Heart left ventricle (tissue), 13 donors: Measurements from ENCODE around the gene CLIP2.

Experiments
- CTCF ChIP-seq, 12 donors: fragments of 200-600 bp; sonication (generic) in 4 of 12; IDR thresholded peaks; one replicate each; pipeline versions ENCODE4 v1.5.0 to v1.8.0; 2018 to 2022; ENCODE audit warnings: antibody characterized with exemption in 12 of 12, mild to moderate bottlenecking in 5 of 12
- POLR2A ChIP-seq, 2 donors: fragments of 450-650 bp; IDR thresholded peaks; one replicate each; pipeline ENCODE4 v1.6.1; 2017; ENCODE audit warnings: antibody characterized with exemption in 2 of 2, mild to moderate bottlenecking in 2 of 2, moderate library complexity in 2 of 2
- donor health status: ischemic (EF 13 %, LVEDD 7.1; RV severe dilation, severe dysfunction).
- donor health status: DM: no; HTN: yes; CAD: no.
- donor health status: DM: no; HTN: no; CAD: no.
- donor health status: ischemic (EF 25% LVEDD 6.9; RV normal size, moderate dysfunction).
- donor health status: ischemic (EF 25% LVEDD 5.7; RV mildly dilated, moderate dysfunction).
- donor health status: ischemic (EF 35%, LVEDD 5.7; RV mildly dilated, moderate dysfunction).
- donor health status: nonischemic (EF 11% LVEDD 7.7; RV severe dilation, severe dysfunction).
- donor health status: DM: yes; HTN: yes; CAD: no.
- donor health status: PGD.
- donor health status: ischemic (EF 29% LVEDD 5.4; RV normal size, mild dysfunction).
- donor health status: nonischemic (EF 23%, LVEDD 6.1; RV moderate dilation, normal function).

GRCh38 chr7:74277636-74278035, 11.6 kb upstream of the CLIP2 start:
- TF ChIP-seq POLR2A (IDR thresholded peaks at IDR 0.05) (no peak), CTCF (IDR thresholded peaks at IDR 0.05) (no peak)
